Measurements from ENCODE around the gene KCNJ6. TPM values are rescaled to one million over a fixed set of nuclear protein-coding genes. Genes with fewer than 3 reads are reported as not detected.

KCNJ6 gene
- total and polyA plus RNA-seq, 9 of the 15 experiments (the other 6 are each of a cell fraction or from before 2014, with no cell fraction given) = 0.06 to 0.21 (median 0.13) TPM; not detected in 1

DNA sequence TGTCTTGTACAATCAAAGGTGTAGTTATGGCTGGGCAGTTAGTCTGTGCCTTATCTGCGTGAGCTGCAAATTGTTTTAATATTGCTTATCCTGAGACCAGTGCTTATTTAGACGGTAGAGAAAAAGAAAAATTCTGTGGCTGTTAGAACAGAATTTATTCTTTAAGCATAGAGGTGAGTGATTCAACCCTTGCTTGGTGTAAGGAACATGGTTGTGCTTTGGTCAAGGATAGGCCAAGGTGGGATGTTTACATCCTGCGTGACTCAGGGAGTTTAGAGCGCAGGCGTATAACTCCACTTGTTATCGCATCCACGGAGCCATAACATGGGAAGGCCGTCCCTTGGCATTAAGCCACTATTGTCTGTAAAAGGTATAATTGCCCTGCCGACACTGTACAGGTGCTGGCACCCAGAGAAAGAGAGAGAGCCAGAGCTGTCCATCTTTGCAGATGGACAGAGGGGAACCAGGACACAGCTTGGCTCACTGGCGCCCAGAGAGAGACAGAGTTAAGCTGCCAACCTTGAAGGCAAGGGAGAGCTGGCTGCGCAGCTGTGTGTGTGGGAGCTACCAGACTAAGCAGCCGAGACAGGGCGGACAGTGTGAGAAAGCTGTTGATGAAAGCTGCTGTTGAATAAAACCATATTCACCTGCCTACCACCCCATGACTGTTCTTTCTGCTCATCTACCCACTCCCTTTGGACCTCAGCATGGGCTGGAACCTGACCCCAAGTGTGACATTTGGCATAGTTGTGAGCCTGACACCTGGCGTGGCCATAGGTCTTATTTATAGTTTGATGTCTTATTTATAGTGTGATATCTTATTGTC is 349.3 kb downstream of the KCNJ6 start (continued):
- TF ChIP-seq, protein P1, sequence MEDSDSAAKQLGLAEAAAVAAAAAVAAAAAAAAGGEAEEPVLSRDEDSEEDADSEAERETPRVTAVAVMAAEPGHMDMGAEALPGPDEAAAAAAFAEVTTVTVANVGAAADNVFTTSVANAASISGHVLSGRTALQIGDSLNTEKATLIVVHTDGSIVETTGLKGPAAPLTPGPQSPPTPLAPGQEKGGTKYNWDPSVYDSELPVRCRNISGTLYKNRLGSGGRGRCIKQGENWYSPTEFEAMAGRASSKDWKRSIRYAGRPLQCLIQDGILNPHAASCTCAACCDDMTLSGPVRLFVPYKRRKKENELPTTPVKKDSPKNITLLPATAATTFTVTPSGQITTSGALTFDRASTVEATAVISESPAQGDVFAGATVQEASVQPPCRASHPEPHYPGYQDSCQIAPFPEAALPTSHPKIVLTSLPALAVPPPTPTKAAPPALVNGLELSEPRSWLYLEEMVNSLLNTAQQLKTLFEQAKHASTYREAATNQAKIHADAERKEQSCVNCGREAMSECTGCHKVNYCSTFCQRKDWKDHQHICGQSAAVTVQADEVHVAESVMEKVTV (CRISPR knock-in tag; IDR thresholded peaks at IDR 0.05) = 0 out of 2 replicates have a peak, but pooled peaks have one; percentile 26
- TF ChIP-seq, protein P2, sequence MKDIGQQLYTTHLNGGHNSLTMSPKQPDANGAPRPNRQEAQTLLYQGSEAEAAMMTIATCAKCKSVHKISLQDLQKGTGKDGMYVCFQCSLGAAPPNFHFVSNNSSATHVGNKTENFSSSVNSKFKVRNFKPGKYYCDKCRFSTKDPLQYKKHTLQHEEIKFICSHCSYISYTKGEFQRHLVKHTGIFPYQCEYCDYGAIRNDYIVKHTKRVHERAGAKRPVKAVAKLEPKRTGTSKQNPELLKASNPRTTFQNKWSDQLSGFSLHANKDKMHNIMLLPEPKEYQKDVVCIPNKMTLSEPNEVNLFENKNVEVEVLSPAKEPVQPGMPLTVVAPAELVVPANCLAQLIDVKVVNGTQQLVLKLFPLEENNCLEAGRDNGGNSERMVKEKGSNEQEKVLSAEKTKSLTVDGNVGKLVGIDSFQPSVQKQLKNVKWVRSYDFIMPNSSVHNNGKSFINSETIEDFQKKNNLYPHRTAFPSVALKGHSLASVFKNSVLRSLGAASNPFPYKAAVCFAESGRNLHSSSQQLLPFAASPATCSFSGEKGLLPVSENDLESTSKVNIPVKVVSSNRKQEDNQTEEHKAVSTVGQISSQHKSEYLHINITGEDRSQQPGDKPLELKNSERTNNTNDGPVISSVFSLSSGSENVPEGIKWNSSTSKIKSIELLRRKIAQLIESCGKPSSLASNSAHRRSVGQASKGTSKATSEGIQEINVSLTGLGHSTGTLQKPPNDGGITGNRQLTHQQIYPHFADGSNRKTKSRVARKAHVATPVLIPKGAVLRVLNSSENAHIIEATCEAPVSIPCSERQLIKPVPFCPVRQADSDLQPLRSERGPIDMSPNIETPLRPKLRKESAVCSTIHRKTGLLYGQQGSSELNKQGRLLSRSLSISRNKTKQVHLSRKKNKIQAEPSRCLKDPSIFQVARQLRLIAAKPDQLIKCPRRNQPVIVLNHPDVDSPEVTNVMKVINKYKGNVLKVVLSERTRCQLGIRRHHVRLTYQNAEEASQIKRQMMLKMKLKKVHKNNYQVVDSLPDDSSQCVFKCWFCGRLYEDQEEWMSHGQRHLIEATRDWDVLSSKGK (CRISPR knock-in tag; IDR thresholded peaks at IDR 0.05) = no peak
- no peak for TF ChIP-seq SREBF2 (CRISPR knock-in tag; IDR thresholded peaks at IDR 0.05)
- TF ChIP-seq POLR2B (IDR thresholded peaks at IDR 0.05; ENCODE audit: low read depth, partially characterized antibody) = no peak
- TF ChIP-seq, protein P3, sequence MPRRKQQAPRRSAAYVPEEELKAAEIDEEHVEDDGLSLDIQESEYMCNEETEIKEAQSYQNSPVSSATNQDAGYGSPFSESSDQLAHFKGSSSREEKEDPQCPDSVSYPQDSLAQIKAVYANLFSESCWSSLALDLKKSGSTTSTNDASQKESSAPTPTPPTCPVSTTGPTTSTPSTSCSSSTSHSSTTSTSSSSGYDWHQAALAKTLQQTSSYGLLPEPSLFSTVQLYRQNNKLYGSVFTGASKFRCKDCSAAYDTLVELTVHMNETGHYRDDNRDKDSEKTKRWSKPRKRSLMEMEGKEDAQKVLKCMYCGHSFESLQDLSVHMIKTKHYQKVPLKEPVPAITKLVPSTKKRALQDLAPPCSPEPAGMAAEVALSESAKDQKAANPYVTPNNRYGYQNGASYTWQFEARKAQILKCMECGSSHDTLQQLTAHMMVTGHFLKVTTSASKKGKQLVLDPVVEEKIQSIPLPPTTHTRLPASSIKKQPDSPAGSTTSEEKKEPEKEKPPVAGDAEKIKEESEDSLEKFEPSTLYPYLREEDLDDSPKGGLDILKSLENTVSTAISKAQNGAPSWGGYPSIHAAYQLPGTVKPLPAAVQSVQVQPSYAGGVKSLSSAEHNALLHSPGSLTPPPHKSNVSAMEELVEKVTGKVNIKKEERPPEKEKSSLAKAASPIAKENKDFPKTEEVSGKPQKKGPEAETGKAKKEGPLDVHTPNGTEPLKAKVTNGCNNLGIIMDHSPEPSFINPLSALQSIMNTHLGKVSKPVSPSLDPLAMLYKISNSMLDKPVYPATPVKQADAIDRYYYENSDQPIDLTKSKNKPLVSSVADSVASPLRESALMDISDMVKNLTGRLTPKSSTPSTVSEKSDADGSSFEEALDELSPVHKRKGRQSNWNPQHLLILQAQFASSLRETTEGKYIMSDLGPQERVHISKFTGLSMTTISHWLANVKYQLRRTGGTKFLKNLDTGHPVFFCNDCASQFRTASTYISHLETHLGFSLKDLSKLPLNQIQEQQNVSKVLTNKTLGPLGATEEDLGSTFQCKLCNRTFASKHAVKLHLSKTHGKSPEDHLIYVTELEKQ (CRISPR knock-in tag; IDR thresholded peaks at IDR 0.05) = peak; percentile 93

Measured in K562 (cell line).